Lower lobe of right lung (tissue), 2 donors: Measurements from ENCODE around the gene SUSD1. TPM values are rescaled to one million over a fixed set of nuclear protein-coding genes. Genes with fewer than 3 reads are reported as not detected.

Experiments
- ATAC-seq, 2 donors: fragments of 200-7000 bp; cut with Tn5 transposase; one replicate each; pipeline ENCODE4 v1.9.1; 2020 to 2022; ENCODE audit warnings: mild to moderate bottlenecking in 2 of 2, moderate library complexity in 2 of 2
- DNase-seq: peaks from one replicate; pipeline ENCODE4 v3.0.0-alpha.2; 2020
- H3K27ac ChIP-seq: fragments of 200-600 bp; one replicate; pipeline ENCODE4 v1.8.0; 2022
- H3K27me3 ChIP-seq: fragments of 200-600 bp; one replicate; pipeline ENCODE4 v1.8.0; 2022; ENCODE audit warnings: low read depth
- H3K36me3 ChIP-seq: fragments of 200-600 bp; one replicate; pipeline ENCODE4 v1.8.0; 2022; ENCODE audit warnings: mild to moderate bottlenecking
- H3K4me1 ChIP-seq: fragments of 200-600 bp; one replicate; pipeline ENCODE4 v1.8.0; 2022
- H3K4me3 ChIP-seq: fragments of 200-600 bp; one replicate; pipeline ENCODE4 v1.8.0; 2022; ENCODE audit warnings: mild to moderate bottlenecking
- H3K9me3 ChIP-seq: fragments of 200-600 bp; one replicate; pipeline ENCODE4 v1.8.0; 2022
- CTCF ChIP-seq: fragments of 200-600 bp; IDR thresholded peaks from one replicate; pipeline ENCODE4 v1.8.0; 2022; ENCODE audit warnings: antibody characterized with exemption, mild to moderate bottlenecking
- intact Hi-C: fragments of 100-400 bp; cut with DNase I; formaldehyde crosslinking; loops from one replicate; pipeline ENCODE4 v1.11.0; 2022
- total RNA-seq: library from RNA; stranded (reverse); fragmentation: NEBNext Ultra II Directional; extraction: Animal tissue kit (Norgen Biotek cat#: 25700); gene quantifications from one replicate; pipeline ENCODE4 v1.2.1, GENCODE V29; 2021
- donor health status: DM: no; HTN: yes; CAD: no; lungs with severe emphysema.

Gene SUSD1
- total RNA-seq, 1 donor from 2014 or later, result 49.4 TPM

- ATAC-seq, result no peak
- intact Hi-C loops, result no loop called here
- Histone ChIP-seq H3K4me1 (no peaks in the 10 kb centered on the region), H3K36me3 (peaks cover 15% of the 10 kb centered on the region), H3K4me3 (no peak overlapping the region), H3K27me3 (no peaks in the 10 kb centered on the region), H3K9me3 (no peaks in the 10 kb centered on the region), H3K27ac (no peak overlapping the region)
- no peak for DNase-seq
- no peak for TF ChIP-seq CTCF
These were observed 47.8 kb downstream of the SUSD1 start for GRCh38 chr9:112127281-112127680.

GRCh38 chr9:112125951-112126388 is 49.1 kb downstream of the SUSD1 start:
- no peaks in the 10 kb centered on the region for H3K4me1 ChIP-seq
- no peaks in the 10 kb centered on the region for H3K9me3 ChIP-seq
- intact Hi-C loops, result no loop called here
- no peak for TF ChIP-seq CTCF
- H3K4me3 ChIP-seq, result no peak overlapping the region
- DNase-seq (no peak), ATAC-seq (no peak)
- H3K27me3 ChIP-seq, result no peaks in the 10 kb centered on the region
- H3K36me3 ChIP-seq, result peaks cover 19% of the 10 kb centered on the region
- no peak overlapping the region for H3K27ac ChIP-seq

GRCh38 chr9:112124156-112124555 is 50.9 kb downstream of the SUSD1 start:
- H3K4me3 ChIP-seq, result no peak overlapping the region
- ATAC-seq (no peak), DNase-seq (no peak)
- intact Hi-C loops, result no loop called here
- peaks cover 13% of the 10 kb centered on the region for H3K4me1 ChIP-seq
- peaks cover 23% of the 10 kb centered on the region for H3K36me3 ChIP-seq
- no peak for TF ChIP-seq CTCF
- H3K27ac ChIP-seq, result no peak overlapping the region
- no peaks in the 10 kb centered on the region for H3K27me3 ChIP-seq
- no peaks in the 10 kb centered on the region for H3K9me3 ChIP-seq

GRCh38 chr9:112121633-112122032 is 53.5 kb downstream of the SUSD1 start:
- ATAC-seq (no peak), DNase-seq (no peak)
- H3K36me3 ChIP-seq, result peaks cover 23% of the 10 kb centered on the region
- H3K4me3 ChIP-seq, result no peak overlapping the region
- peaks cover 14% of the 10 kb centered on the region for H3K4me1 ChIP-seq
- no peak for TF ChIP-seq CTCF
- no peak overlapping the region for H3K27ac ChIP-seq
- H3K9me3 ChIP-seq, result no peaks in the 10 kb centered on the region
- H3K27me3 ChIP-seq, result no peaks in the 10 kb centered on the region
- intact Hi-C loops, result no loop called here

- intact Hi-C loops, result no loop called here
- Histone ChIP-seq H3K4me3 (no peak overlapping the region), H3K9me3 (no peaks in the 10 kb centered on the region), H3K36me3 (peaks cover 23% of the 10 kb centered on the region), H3K4me1 (peaks cover 14% of the 10 kb centered on the region), H3K27ac (no peak overlapping the region), H3K27me3 (no peaks in the 10 kb centered on the region)
- TF ChIP-seq CTCF, result no peak
- no peak for DNase-seq
- peak in 1 of 2 donors; percentile 61 for ATAC-seq
These were observed 54.6 kb downstream of the SUSD1 start for GRCh38 chr9:112120439-112120925.

- H3K4me1 ChIP-seq, result peaks cover 14% of the 10 kb centered on the region
- H3K27ac ChIP-seq, result no peak overlapping the region
- ATAC-seq, result no peak
- intact Hi-C loops, result no loop called here
- H3K27me3 ChIP-seq, result no peaks in the 10 kb centered on the region
- H3K4me3 ChIP-seq, result no peak overlapping the region
- H3K9me3 ChIP-seq, result no peaks in the 10 kb centered on the region
- no peak for DNase-seq
- TF ChIP-seq CTCF, result no peak
- H3K36me3 ChIP-seq, result peaks cover 23% of the 10 kb centered on the region
These were observed 55.1 kb downstream of the SUSD1 start for GRCh38 chr9:112120030-112120341.
